Upper lobe of left lung (tissue), 4 donors: Measurements from ENCODE around the gene ORAI2.
"Not testable (repeated sequence)": the region's sequence is repeated elsewhere in the genome, so short reads cannot be mapped to it uniquely, and the experiment has no call there.

Experiments used
- CTCF ChIP-seq, 6 experiments: fragments of 450-650 bp in 4 of 6; fragments of 200-600 bp in 2 of 6; sonication (generic) in 2 of 6; IDR thresholded peaks; one replicate each; pipeline ENCODE4 v1.5.1; 2016 to 2019; ENCODE audit warnings: antibody characterized with exemption in 6 of 6
- EP300 ChIP-seq, 4 donors: sonication (generic); formaldehyde crosslinking; IDR thresholded peaks; one replicate each; pipeline ENCODE4 v1.5.1; 2017; ENCODE audit warnings: antibody characterized with exemption in 4 of 4, control low read depth in 2 of 4

GRCh38 chr7:102505298-102506185 lies 72.2 kb downstream of the ORAI2 start:
- TF ChIP-seq CTCF, EP300 (IDR thresholded peaks at IDR 0.05): not testable (repeated sequence)
